H1 (cell line): ENCODE measurements around the gene KIAA1671. TPM values are rescaled to one million over a fixed set of nuclear protein-coding genes. Genes with fewer than 3 reads are reported as not detected.
A peak's percentile ranks its signal among the peaks of the same experiment; 100 is the strongest.

Experiments
- BACH1 ChIP-seq: IDR thresholded peaks from 2 replicates; pipeline ENCODE4 v1.6.1; 2012; ENCODE audit warnings: low read length, improper control_type of control experiment
- CBX5 ChIP-seq: fragments of 300-800, 300-1000 bp; sonication (generic); IDR thresholded peaks from 2 replicates; pipeline ENCODE4 v1.7.1; 2016; ENCODE audit warnings: antibody characterized with exemption, low read length, low read depth
- CHD2 ChIP-seq: IDR thresholded peaks from 2 replicates; pipeline ENCODE4 v1.6.1; 2012; ENCODE audit warnings: low read length, improper control_type of control experiment
- CREB1 ChIP-seq: IDR thresholded peaks from 2 replicates; pipeline ENCODE4 v1.6.1; 2012; ENCODE audit warnings: inconsistent platforms
- CTBP2 ChIP-seq: IDR thresholded peaks from 2 replicates; pipeline ENCODE4 v1.7.0; 2011; ENCODE audit warnings: borderline replicate concordance, mild to moderate bottlenecking, moderate library complexity, mixed read lengths, low read length; ENCODE audit not compliant: insufficient read depth, insufficient read length
- E2F6 ChIP-seq: IDR thresholded peaks from 2 replicates; pipeline ENCODE4 v1.6.1; 2012; ENCODE audit warnings: inconsistent platforms
- EGR1 ChIP-seq: IDR thresholded peaks from 2 replicates; pipeline ENCODE4 v1.6.1; 2011; ENCODE audit warnings: low read depth, low read length, borderline replicate concordance
- FOSL1 ChIP-seq: IDR thresholded peaks from 2 replicates; pipeline ENCODE4 v1.6.1; 2011; ENCODE audit warnings: mild to moderate bottlenecking, low read depth, low read length, moderate library complexity; ENCODE audit not compliant: insufficient read depth
- GABPA ChIP-seq: IDR thresholded peaks from 2 replicates; pipeline ENCODE4 v1.6.1; 2011; ENCODE audit warnings: mild to moderate bottlenecking, low read length, moderate library complexity, borderline replicate concordance; ENCODE audit not compliant: insufficient read depth
- GTF2F1 ChIP-seq: IDR thresholded peaks from 2 replicates; pipeline ENCODE4 v1.6.1; 2012; ENCODE audit warnings: low read depth, low read length, improper control_type of control experiment, borderline replicate concordance
- HDAC2 ChIP-seq, 2 experiments: fragments of 300-600 bp in 1 of 2; sonication (generic) in 1 of 2; IDR thresholded peaks; 2 replicates each; pipeline ENCODE4 v1.6.1; 2011 to 2012; ENCODE audit warnings: low read depth in 2 of 2, low read length in 2 of 2, mild to moderate bottlenecking in 2 of 2, moderate library complexity in 2 of 2, borderline replicate concordance in 1 of 2, inconsistent platforms in 1 of 2
- HDAC6 ChIP-seq: IDR thresholded peaks from one replicate; pipeline ENCODE4 v1.7.1; 2012; ENCODE audit warnings: low read depth, mild to moderate bottlenecking, inconsistent platforms, low read length, moderate library complexity
- JUND ChIP-seq: IDR thresholded peaks from 2 replicates; pipeline ENCODE4 v1.6.1; 2011; ENCODE audit warnings: mild to moderate bottlenecking, improper control_type of control experiment, low read length
- NANOG ChIP-seq: IDR thresholded peaks from 2 replicates; pipeline ENCODE4 v1.6.1; 2011; ENCODE audit warnings: low read length, low read depth, mild to moderate bottlenecking, inconsistent platforms; ENCODE audit not compliant: insufficient read depth, poor library complexity, severe bottlenecking
- RFX5 ChIP-seq: IDR thresholded peaks from 2 replicates; pipeline ENCODE4 v1.6.1; 2011; ENCODE audit warnings: low read depth, low read length, improper control_type of control experiment, borderline replicate concordance
- RNF2 ChIP-seq: fragments of 200-900, 300-1000 bp; sonication (generic); IDR thresholded peaks from 2 replicates; pipeline ENCODE4 v1.7.1; 2016; ENCODE audit warnings: borderline replicate concordance, low read depth, mild to moderate bottlenecking, antibody characterized with exemption, low read length; ENCODE audit not compliant: poor library complexity, severe bottlenecking; ENCODE audit errors: missing control alignments
- SIX5 ChIP-seq: IDR thresholded peaks from 2 replicates; pipeline ENCODE4 v1.6.1; 2011; ENCODE audit warnings: mild to moderate bottlenecking, low read depth, low read length
- SP2 ChIP-seq: IDR thresholded peaks from 2 replicates; pipeline ENCODE4 v1.6.1; 2012; ENCODE audit warnings: mild to moderate bottlenecking, low read length, inconsistent platforms
- TAF7 ChIP-seq: optimal IDR thresholded peaks from 2 replicates; pipeline ENCODE3; 2011; ENCODE audit warnings: low read depth, mild to moderate bottlenecking, inconsistent platforms, low read length, moderate library complexity, borderline replicate concordance
- TCF12 ChIP-seq: IDR thresholded peaks from 2 replicates; pipeline ENCODE4 v1.6.1; 2011; ENCODE audit warnings: low read depth, mild to moderate bottlenecking, low read length
- polyA plus RNA-seq, 7 experiments: library from polyadenylated mRNA; depleted of rRNA in 3 of 7; stranded (reverse) in 5 of 7; unstranded in 2 of 7; fragments of >200 nt in 5 of 7; fragments of 200-250 nt in 2 of 7; gene quantifications; 1 replicate in 5 of 7; 2 replicates in 1 of 7; 4 replicates in 1 of 7; pipeline versions ENCODE4 v1.2.1 to v1.2.3, GENCODE V29; 2011 to 2013; ENCODE audit warnings: missing spikeins in 2 of 7, mixed read lengths in 2 of 7
- total RNA-seq: library from RNA; stranded (reverse); fragmentation: NEBNext Ultra II Directional; extraction: Animal tissue kit (Norgen Biotek cat#: 25700); gene quantifications from 2 replicates; pipeline ENCODE4 v1.2.1, GENCODE V29; 2021

KIAA1671 gene
- total and polyA plus RNA-seq, 2 of the 8 experiments (the other 6 are each of a cell fraction or from before 2014, with no cell fraction given): 6.4 to 23.9 TPM

GRCh38 chr22:25235547-25236290 lies 283.2 kb downstream of the KIAA1671 start (continued):
- TF ChIP-seq GTF2F1 (no peak), GABPA (no peak), FOSL1 (no peak), RFX5 (0 out of 2 replicates have a peak, but pooled peaks have one; percentile 40), NANOG (no peak), CHD2 (peak; percentile 91), TAF7 (no peak), CREB1 (peak; percentile 62), E2F6 (no peak), HDAC2 (IDR thresholded peaks at IDR 0.05; ENCODE audit: borderline replicate concordance in 1 of 2, low read depth in 2 of 2, low read length in 2 of 2) (no peak), RNF2 (no peak), EGR1 (peak; percentile 51; the same call in 1 of the 2 replicates), SP2 (peak; percentile 69; the same call in 1 of the 2 replicates), TCF12 (no peak), HDAC6 (no peak), JUND (no peak), CBX5 (no peak), BACH1 (no peak), SIX5 (no peak), CTBP2 (no peak)
